Bronchial epithelial cell (primary cell): ENCODE measurements around the gene TMEM38A. TPM values are rescaled to one million over a fixed set of nuclear protein-coding genes. Genes with fewer than 3 reads are reported as not detected.
"Not testable (repeated sequence)": the region's sequence is repeated elsewhere in the genome, so short reads cannot be mapped to it uniquely, and the experiment has no call there.

Experiments used
- DNase-seq: peaks from one replicate; pipeline ENCODE4 v3.0.0-alpha.2; 2010; ENCODE audit warnings: low read depth
- FAIRE-seq: peaks from 2 replicates; lab custom pipeline; 2011; peaks lifted over from hg19 to GRCh38; lab: Jason Lieb, UNC
- H3K27me3 ChIP-seq: 2 replicates; pipeline ENCODE4 v1.5.1; 2011; ENCODE audit warnings: low read length; ENCODE audit not compliant: control insufficient read depth, insufficient read depth
- H3K36me3 ChIP-seq: 2 replicates; pipeline ENCODE4 v1.5.1; 2011; ENCODE audit warnings: low read length; ENCODE audit not compliant: control insufficient read depth, insufficient read depth
- H3K4me3 ChIP-seq: 2 replicates; pipeline ENCODE4 v1.5.1; 2011; ENCODE audit warnings: mild to moderate bottlenecking, low read depth, low read length, control low read depth
- CTCF ChIP-seq: IDR thresholded peaks from 2 replicates; pipeline ENCODE4 v1.5.1; 2011; ENCODE audit warnings: mild to moderate bottlenecking, moderate library complexity, low read length, control low read depth, inconsistent platforms; ENCODE audit not compliant: insufficient read depth, severe bottlenecking
- total RNA-seq: library from RNA; depleted of rRNA; stranded (reverse); fragments of >200 nt; gene quantifications from 2 replicates; pipeline ENCODE4 v1.2.1, GENCODE V29; 2014

Gene TMEM38A
- total RNA-seq, 1 donor from 2014 or later, result 4.7 TPM

GRCh38 chr19:16682539-16682938 lies 21.6 kb downstream of the TMEM38A start:
- Histone ChIP-seq H3K27me3 (no peaks in the 10 kb centered on the region), H3K36me3 (no peaks in the 10 kb centered on the region), H3K4me3 (no peak overlapping the region)
- DNase-seq (no peak), FAIRE-seq (no peak)
- no peak for TF ChIP-seq CTCF

GRCh38 chr19:16684216-16684615 lies 23.3 kb downstream of the TMEM38A start:
- H3K4me3 ChIP-seq, result no peak overlapping the region
- no peaks in the 10 kb centered on the region for H3K27me3 ChIP-seq
- no peak for TF ChIP-seq CTCF
- no peak for DNase-seq
- no peak for FAIRE-seq
- H3K36me3 ChIP-seq, result no peaks in the 10 kb centered on the region

- no peaks in the 10 kb centered on the region for H3K36me3 ChIP-seq
- FAIRE-seq (no peak), DNase-seq (no peak)
- no peak for TF ChIP-seq CTCF
- no peaks in the 10 kb centered on the region for H3K27me3 ChIP-seq
- H3K4me3 ChIP-seq, result no peak overlapping the region
Measured at GRCh38 chr19:16688084-16688483, 27.1 kb downstream of the TMEM38A start.

- Histone ChIP-seq H3K36me3 (no peaks in the 10 kb centered on the region), H3K27me3 (no peaks in the 10 kb centered on the region), H3K4me3 (no peak overlapping the region)
- TF ChIP-seq CTCF, result no peak
- DNase-seq (no peak), FAIRE-seq (no peak)
Measured at GRCh38 chr19:16698914-16699313, 38.0 kb downstream of the TMEM38A start.

GRCh38 chr19:16702123-16702522 lies 41.2 kb downstream of the TMEM38A start:
- Histone ChIP-seq H3K27me3 (no peaks in the 10 kb centered on the region), H3K36me3 (no peaks in the 10 kb centered on the region), H3K4me3 (no peak overlapping the region)
- no peak for TF ChIP-seq CTCF
- FAIRE-seq (peak; percentile 100), DNase-seq (peak; percentile 98)

- Histone ChIP-seq H3K27me3 (no peaks in the 10 kb centered on the region), H3K4me3 (no peak overlapping the region), H3K36me3 (no peaks in the 10 kb centered on the region)
- DNase-seq (no peak), FAIRE-seq (no peak)
- TF ChIP-seq CTCF, result no peak
Measured at GRCh38 chr19:16703677-16704076, 42.7 kb downstream of the TMEM38A start.

- not testable (repeated sequence) for H3K4me3 ChIP-seq, DNase-seq, FAIRE-seq
Measured at GRCh38 chr19:16710870-16711269, 49.9 kb downstream of the TMEM38A start.

GRCh38 chr19:16712295-16712694 lies 51.4 kb downstream of the TMEM38A start:
- H3K36me3 ChIP-seq, DNase-seq, FAIRE-seq, H3K4me3 ChIP-seq, H3K27me3 ChIP-seq: not testable (repeated sequence)

More at GRCh38 chr19:16710870-16711269, 49.9 kb downstream of the TMEM38A start:
- H3K27me3 ChIP-seq, H3K36me3 ChIP-seq: not testable (repeated sequence)
